ENCODE data around the gene SKIDA1.
"Not testable (repeated sequence)": the region's sequence is repeated elsewhere in the genome, so short reads cannot be mapped to it uniquely, and the experiment has no call there.

SKIDA1 gene

GRCh38 chr10:21525367-21526187 lies at the start of gene SKIDA1:
Gene SKIDA1, minus strand, starts transcription at chr10:21525682. Its CDS starts 7,860 bp downstream, at chr10:21517822.
- peak; percentile 93 for FAIRE-seq

- not testable (repeated sequence) for FAIRE-seq
Observed at GRCh38 chr10:21574514-21574913, 49.0 kb upstream of the SKIDA1 start.

GRCh38 chr10:21572578-21572977 lies 47.1 kb upstream of the SKIDA1 start:
- no peak for FAIRE-seq

GRCh38 chr10:21570761-21571521 lies 45.5 kb upstream of the SKIDA1 start:
- no peak for FAIRE-seq

- not testable (repeated sequence) for FAIRE-seq
Observed at GRCh38 chr10:21558984-21559383, 33.5 kb upstream of the SKIDA1 start.

GRCh38 chr10:21556527-21556926 lies 31.0 kb upstream of the SKIDA1 start:
- FAIRE-seq = no peak

- no peak for FAIRE-seq
Observed at GRCh38 chr10:21552638-21553037, 27.2 kb upstream of the SKIDA1 start.

GRCh38 chr10:21547246-21547645 lies 21.8 kb upstream of the SKIDA1 start:
- no peak for FAIRE-seq

- not testable (repeated sequence) for FAIRE-seq
Observed at GRCh38 chr10:21540701-21541100, 15.2 kb upstream of the SKIDA1 start.

GRCh38 chr10:21536874-21537273 lies 11.4 kb upstream of the SKIDA1 start:
- no peak for FAIRE-seq

- FAIRE-seq = not testable (repeated sequence)
Observed at GRCh38 chr10:21535976-21536375, 10.5 kb upstream of the SKIDA1 start.

- no peak for FAIRE-seq
Observed at GRCh38 chr10:21535494-21535965, 10.0 kb upstream of the SKIDA1 start.

- no peak for FAIRE-seq
Observed at GRCh38 chr10:21534604-21535493, 9.4 kb upstream of the SKIDA1 start.

GRCh38 chr10:21534280-21534586 lies 8.8 kb upstream of the SKIDA1 start:
- no peak for FAIRE-seq

- no peak for FAIRE-seq
Observed at GRCh38 chr10:21533467-21534279, 8.2 kb upstream of the SKIDA1 start, which contains the start of gene MLLT10. Gene MLLT10, plus strand, starts transcription at chr10:21534232. Its CDS starts 413 bp downstream, at chr10:21534645.

- no peak for FAIRE-seq
Observed at GRCh38 chr10:21532694-21533466, 7.4 kb upstream of the SKIDA1 start.

- peak; percentile 75 for FAIRE-seq
Observed at GRCh38 chr10:21531164-21531563, 5.7 kb upstream of the SKIDA1 start.

GRCh38 chr10:21530641-21531040 lies 5.2 kb upstream of the SKIDA1 start:
- FAIRE-seq = no peak

- peak; percentile 69 for FAIRE-seq
Observed at GRCh38 chr10:21530168-21530567, 4.7 kb upstream of the SKIDA1 start.

- peak; percentile 34 for FAIRE-seq
Observed at GRCh38 chr10:21529032-21529910, 3.8 kb upstream of the SKIDA1 start.
